HK-2 (cell line): ENCODE data around the gene EIF4EBP3.

Source experiments
- DNase-seq: peaks from one replicate; pipeline ENCODE4 v3.0.0-alpha.2; 2018; ENCODE audit not compliant: unreplicated experiment

The EIF4EBP3 gene

DNA sequence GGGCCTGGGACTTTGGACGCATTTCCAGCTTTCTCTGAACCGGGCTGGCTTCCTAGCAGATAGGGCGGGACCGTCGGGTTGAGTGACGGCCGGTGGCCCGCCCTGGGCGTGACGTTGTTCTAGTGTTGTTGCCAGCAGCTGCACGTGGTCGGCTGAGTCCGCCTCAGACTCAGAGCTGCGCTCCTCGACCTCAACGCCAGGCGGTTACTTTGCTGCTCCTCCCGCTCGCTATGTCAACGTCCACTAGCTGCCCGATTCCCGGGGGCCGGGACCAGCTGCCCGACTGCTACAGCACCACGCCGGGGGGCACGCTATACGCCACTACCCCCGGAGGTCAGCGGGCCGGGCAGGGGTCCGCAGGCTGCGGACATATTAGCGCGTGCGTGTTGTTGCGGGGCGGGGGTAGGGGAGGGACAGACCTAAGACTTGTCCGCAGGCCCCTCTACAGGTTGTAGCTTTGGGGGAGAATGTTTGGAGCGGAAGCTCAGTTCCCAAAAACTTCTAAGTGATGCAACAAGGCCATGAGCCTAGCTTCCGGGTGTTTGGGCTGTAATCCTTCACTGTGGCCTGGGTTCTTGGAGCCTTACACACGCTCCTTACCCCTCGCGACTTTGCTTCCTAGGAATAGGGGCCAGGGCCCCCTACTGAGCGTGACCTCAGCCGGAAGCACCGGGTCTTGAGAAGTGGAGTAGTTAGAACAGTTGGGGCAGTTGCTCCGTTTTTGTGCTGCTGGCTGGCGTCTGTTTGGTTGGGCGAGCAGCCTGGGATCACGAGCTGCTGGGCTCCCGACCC, at the start of gene EIF4EBP3:
TSS of gene EIF4EBP3 (plus strand) at position 155 of the 792 bp plus-strand sequence. CDS start at position 231, 76 bp downstream.
- DNase-seq: peak; percentile 87

GRCh38 chr5:140497897-140498296, 49.6 kb upstream of the EIF4EBP3 start:
- DNase-seq: no peak

- DNase-seq: no peak
These were observed 48.9 kb upstream of the EIF4EBP3 start for GRCh38 chr5:140498591-140498990.

- no peak for DNase-seq
These were observed 44.6 kb upstream of the EIF4EBP3 start for GRCh38 chr5:140502834-140503233.

GRCh38 chr5:140509898-140510297, 37.6 kb upstream of the EIF4EBP3 start:
- DNase-seq: no peak

DNA sequence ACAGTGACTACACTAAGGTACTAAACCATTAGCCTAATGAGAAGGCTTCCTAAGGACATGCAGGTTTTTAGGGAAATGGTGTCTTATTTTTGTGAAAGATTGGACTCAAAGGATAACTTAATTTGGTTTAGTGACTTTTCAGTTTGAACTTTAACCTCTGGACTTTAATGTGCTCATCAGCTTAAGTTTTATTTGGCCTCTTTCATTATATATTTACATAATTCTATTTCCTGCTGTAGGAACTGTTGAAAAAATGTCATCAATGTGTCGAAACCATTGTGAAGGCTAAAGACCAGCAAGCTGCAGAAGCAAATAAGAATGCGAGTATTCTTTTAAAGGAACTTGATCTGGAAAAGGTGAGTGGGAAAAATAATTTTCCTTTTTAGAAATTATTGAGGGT, 34.3 kb upstream of the EIF4EBP3 start:
- DNase-seq: no peak

DNA sequence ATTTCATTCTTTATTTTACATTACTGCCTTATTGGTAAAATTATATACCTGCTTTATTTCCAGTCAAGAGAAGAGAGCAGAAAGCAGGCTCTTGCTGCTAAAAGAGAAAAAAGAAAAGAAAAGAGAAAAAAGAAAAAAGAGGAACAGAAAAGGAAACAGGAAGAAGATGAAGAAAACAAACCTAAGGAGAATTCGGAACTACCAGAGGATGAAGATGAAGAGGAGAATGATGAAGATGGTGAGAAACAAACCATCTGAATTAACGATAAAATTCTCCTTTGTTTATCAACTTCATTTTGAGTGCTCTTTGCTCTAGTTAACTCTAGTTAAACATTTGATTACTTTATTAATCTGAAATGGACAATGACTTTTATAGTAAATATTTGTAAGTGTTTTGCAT, 23.5 kb upstream of the EIF4EBP3 start:
- DNase-seq: no peak

DNA sequence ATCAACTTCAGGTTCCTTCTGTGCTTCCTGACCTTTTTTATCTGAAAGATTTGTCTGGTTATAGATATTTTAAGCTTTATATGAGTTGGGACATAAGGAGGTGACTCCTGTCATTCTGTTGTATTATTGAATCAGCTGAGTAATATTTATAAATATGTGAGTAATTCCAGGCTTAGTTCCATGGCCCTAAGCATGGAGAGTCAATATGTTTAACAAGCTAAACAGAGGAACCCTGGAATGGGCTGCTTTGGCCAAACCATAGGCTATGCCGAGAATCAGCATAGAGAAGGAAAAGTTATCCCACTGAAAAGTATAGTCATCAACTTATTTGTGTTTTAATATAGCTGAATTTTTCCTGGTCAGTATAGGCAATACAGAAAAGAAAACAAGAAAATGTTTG, 7.2 kb upstream of the EIF4EBP3 start:
- DNase-seq: no peak

GRCh38 chr5:140542972-140543371, 4.5 kb upstream of the EIF4EBP3 start:
- DNase-seq: no peak

- no peak for DNase-seq
These were observed 2.5 kb upstream of the EIF4EBP3 start for GRCh38 chr5:140544986-140545385.

DNA sequence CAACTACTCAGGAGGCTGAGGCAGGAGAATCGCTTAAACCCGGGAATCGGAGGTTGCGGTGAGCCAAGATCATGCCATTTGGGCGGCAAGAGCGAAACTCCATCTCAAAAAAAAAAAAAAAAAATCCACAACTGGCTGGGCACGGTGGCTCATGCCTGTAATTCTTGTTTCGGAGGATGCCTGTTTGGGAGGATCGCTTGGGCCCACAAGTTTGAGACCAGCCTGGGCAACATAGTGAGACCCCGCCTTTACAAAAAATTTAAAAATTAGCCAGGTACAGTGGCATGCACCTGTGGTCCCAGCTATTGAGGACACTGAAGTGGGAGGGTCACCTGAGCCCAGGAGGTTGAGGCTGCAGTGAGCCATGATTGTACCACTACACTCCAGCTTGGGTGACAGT, 1.9 kb upstream of the EIF4EBP3 start:
- DNase-seq: no peak

GRCh38 chr5:140546851-140547507, 483 bp upstream of the EIF4EBP3 start:
- no peak for DNase-seq

GRCh38 chr5:140548300-140548688, 832 bp downstream of the EIF4EBP3 start:
- DNase-seq: no peak

DNA sequence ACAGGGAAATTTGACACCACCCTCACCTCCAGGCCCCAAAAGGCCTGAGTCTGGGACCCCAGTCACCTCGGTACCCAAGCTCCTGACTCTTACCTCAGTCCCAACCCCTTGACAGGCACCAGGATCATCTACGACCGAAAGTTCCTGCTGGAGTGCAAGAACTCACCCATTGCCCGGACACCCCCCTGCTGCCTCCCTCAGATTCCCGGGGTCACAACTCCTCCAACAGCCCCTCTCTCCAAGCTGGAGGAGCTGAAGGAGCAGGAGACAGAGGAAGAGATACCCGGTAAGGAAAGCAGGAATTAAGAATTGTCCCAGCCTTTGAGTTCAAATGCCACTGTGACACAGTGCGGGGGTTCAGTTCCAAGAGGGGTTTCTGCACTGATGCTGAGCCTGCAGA, 1.3 kb downstream of the EIF4EBP3 start:
- no peak for DNase-seq

- DNase-seq: no peak
These were observed 2.0 kb downstream of the EIF4EBP3 start for GRCh38 chr5:140549237-140550144.

DNA sequence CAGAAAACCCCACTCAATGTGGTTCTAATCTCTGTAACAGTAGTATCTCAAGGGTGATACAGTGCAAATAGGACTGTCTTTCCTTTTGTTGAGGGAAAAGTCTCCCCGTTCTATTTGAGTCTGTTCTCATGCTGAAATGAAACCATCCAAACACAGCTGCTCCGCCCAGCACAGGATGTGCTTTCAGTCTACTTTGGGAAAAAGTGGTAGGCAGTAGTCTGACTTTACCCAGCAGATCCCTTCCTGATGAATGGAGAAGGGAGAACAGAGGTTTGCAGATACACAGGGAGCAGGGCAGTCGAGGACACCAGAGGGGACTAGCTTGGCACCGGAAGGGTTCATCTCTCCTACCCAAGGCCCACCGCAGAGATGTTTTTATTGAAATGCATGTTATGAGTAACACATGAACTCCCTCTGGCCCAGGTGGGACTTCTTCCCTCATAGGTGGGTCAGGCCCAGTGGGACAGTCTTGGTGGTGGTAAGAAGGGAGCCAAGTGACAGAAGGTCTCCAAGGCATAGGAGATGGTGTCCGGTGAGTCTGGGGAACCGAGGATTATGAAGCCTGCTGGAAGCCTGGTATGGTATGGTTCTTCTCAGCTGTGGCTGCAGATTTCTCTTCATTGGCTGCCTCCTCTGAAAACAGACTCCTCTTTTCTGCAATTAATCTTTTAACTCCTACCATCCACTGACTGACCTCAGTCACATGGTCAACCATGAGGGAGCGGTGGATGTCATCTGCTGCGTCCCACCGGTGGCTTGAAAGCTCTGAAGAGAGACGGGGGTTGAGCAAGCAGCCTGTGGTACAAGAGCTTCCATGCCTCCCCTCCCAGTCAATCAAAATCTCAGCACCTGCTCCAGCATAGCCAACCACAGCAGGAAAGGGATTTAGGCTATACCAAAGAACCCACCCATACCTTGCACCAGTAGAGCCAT, 3.0 kb downstream of the EIF4EBP3 start:
- DNase-seq: no peak

DNA sequence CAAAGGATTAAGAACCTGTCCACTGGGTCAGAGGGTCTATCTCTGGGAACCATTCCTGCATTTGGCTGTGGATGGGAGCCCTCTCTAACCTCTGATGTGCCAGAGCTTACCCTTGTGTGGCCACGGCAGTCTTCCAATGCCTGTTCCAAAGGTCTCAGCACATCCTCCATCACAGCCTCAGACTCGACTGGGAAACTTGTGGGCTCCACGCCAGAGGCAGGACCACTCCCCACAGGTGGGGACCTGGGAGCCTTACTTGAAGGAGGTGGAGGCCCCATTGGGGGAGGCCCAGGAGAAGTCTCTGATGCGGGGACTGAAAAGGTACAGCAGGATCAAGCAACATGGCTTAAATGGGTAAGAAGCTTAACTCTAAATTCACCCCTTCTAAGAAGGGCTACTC, 4.4 kb downstream of the EIF4EBP3 start:
- DNase-seq: no peak

- DNase-seq: no peak
These were observed 6.2 kb downstream of the EIF4EBP3 start for GRCh38 chr5:140553657-140554056.

DNA sequence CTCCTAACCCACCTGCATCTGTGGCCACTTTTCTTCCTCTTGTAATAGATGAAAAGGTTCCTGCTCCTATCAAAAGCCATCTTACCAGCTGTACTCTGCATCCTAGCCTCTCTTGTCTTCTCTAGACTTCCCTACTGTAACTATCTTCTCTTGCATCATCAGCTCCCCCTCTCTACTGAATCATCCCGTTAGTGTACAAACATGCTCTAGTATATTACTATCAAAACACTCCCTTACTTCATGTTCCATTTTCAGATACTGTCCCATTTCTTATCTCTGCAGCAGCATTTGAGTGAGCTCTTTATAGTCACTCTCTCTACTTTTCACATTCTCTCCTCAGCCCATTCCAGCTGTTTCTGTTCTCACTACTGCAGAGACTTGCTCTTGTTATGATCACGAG, 7.0 kb downstream of the EIF4EBP3 start:
- no peak for DNase-seq

DNA sequence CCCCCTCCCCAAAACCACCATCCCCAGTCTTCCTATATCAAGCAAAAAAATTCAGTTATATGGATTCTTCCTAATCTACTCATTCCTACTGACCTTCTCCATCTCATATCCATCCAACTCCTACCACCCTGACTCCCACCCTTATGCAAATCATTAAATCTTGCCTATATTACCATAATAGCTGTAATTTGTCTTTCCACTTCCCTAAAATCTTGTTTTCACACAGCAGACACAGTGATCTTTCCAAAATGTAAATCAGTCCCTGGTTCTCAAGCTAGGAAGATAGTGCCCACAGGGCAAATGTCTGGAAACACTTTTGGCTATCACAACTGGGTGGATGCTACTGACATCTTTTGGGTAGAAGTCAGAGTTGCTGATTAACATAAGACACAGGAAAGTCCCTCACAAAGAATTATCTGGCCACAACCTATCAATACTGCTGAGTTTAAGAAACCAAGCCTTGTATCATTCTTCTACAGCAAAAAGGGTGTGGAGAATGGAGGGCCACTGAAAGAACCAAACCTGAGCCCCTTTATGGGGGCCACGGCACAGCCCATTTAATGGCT, 8.4 kb downstream of the EIF4EBP3 start:
- no peak for DNase-seq

DNA sequence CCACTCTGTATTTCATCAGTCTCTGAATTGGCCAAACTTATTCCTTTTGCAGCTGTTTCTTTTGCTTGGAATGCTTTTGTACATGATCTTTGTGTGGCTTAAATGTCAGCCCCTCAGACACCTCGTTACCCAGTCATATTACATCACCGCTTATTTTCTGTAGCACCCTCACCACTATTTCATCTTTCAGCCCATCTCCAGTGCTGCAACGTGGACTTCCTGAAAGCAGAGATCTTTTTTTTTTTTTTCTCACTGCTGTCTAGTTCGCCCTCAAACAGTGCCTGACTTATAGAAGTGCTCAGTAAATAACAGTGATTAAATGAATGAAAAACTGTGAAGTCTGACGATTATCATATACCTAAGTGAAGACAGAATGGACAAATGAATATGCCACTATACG, 9.0 kb downstream of the EIF4EBP3 start:
- DNase-seq: no peak
